ENCODE data around the gene GBP2.
"Not testable (repeated sequence)": the region's sequence is repeated elsewhere in the genome, so short reads cannot be mapped to it uniquely, and the experiment has no call there.

The GBP2 gene

GRCh38 chr1:89125913-89126580, at the start of gene GBP2:
TSS of gene GBP2 (minus strand) at chr1:89126114. CDS start at chr1:89121966, 4,148 bp downstream.
- DNase-seq, result no peak

- no peak for DNase-seq
These were observed 48.6 kb upstream of the GBP2 start for GRCh38 chr1:89174491-89174890.

- no peak for DNase-seq
These were observed 46.7 kb upstream of the GBP2 start for GRCh38 chr1:89172468-89173143.

GRCh38 chr1:89171067-89171438, 45.1 kb upstream of the GBP2 start:
- DNase-seq, result no peak

- no peak for DNase-seq
These were observed 44.5 kb upstream of the GBP2 start for GRCh38 chr1:89170170-89171066.

- DNase-seq, result no peak
These were observed 43.3 kb upstream of the GBP2 start for GRCh38 chr1:89169166-89169565.

- no peak for DNase-seq
These were observed 41.8 kb upstream of the GBP2 start for GRCh38 chr1:89167590-89168230.

- DNase-seq, result no peak
These were observed 40.8 kb upstream of the GBP2 start for GRCh38 chr1:89166705-89167104.

GRCh38 chr1:89165811-89166210, 39.9 kb upstream of the GBP2 start:
- no peak for DNase-seq

GRCh38 chr1:89151047-89151446, 25.1 kb upstream of the GBP2 start:
- no peak for DNase-seq

GRCh38 chr1:89149976-89150375, 24.1 kb upstream of the GBP2 start:
- no peak for DNase-seq

- DNase-seq, result no peak
These were observed 23.3 kb upstream of the GBP2 start for GRCh38 chr1:89149229-89149628.

- DNase-seq, result no peak
These were observed 22.1 kb upstream of the GBP2 start for GRCh38 chr1:89147678-89148658.

- no peak for DNase-seq
These were observed 20.8 kb upstream of the GBP2 start for GRCh38 chr1:89146721-89147120.

- DNase-seq, result no peak
These were observed 17.6 kb upstream of the GBP2 start for GRCh38 chr1:89143484-89143883.

GRCh38 chr1:89142160-89142559, 16.2 kb upstream of the GBP2 start:
- no peak for DNase-seq

GRCh38 chr1:89133747-89134146, 7.8 kb upstream of the GBP2 start:
- DNase-seq, result no peak

GRCh38 chr1:89130716-89131115, 4.8 kb upstream of the GBP2 start:
- DNase-seq, result no peak

- no peak for DNase-seq
These were observed 4.0 kb upstream of the GBP2 start for GRCh38 chr1:89129911-89130310.

GRCh38 chr1:89128003-89128458, 2.1 kb upstream of the GBP2 start:
- not testable (repeated sequence) for DNase-seq

GRCh38 chr1:89126602-89127565, 970 bp upstream of the GBP2 start:
- DNase-seq, result not testable (repeated sequence)

All from NCI-H1048 (cell line).